ENCODE results near the gene GPC6. TPM values are rescaled to one million over a fixed set of nuclear protein-coding genes. Genes with fewer than 3 reads are reported as not detected.

GPC6 gene
- total and polyA plus RNA-seq, 9 of the 15 experiments (the other 6 are each of a cell fraction or from before 2014, with no cell fraction given): under 0.01 to 0.20 (median 0.01) TPM; not detected in 4

GRCh38 chr13:93689333-93689732, 462.7 kb downstream of the GPC6 start (continued):
- TF ChIP-seq ZHX1 (conservative IDR thresholded peaks at IDR 0.05; ENCODE audit: low read length) (no peak), TAF7 (tag; IDR thresholded peaks at IDR 0.05) (no peak)

DNA sequence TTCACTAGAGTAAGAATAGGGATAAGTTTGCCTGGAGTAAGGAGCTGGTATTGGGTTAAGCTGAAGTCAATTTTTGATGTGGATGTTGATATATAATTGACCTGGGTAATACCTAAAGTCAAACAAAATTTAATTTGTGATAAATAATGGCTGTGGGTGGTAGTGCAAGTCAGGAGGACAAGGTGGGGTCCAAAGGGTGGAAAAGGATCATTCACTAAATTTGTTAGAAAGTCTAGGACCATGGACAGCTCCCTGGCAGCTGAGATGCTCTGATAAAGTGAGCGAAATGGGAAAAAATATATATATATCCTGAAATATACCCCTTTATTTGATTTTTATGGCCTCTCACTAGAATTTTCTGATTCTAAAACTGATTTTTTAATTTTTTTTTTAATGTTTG, 463.5 kb downstream of the GPC6 start:
- Histone ChIP-seq H3K27me3 (ENCODE audit: control insufficient read depth in 2 of 2, insufficient read depth in 2 of 2, low read length in 2 of 2) (no peaks in the 10 kb centered on the region), H3K4me1 (replicated peaks in 1 of 2; ENCODE audit: control insufficient read depth in 2 of 2, insufficient read depth in 2 of 2, low read length in 2 of 2) (no peaks in the 10 kb centered on the region), H3K27ac (ENCODE audit: extremely low read depth, low read depth, low read length) (no peak overlapping the region), H3K79me2 (ENCODE audit: control insufficient read depth, insufficient read depth, low read length) (no peaks in the 10 kb centered on the region), H4K20me1 (replicated peaks; ENCODE audit: control insufficient read depth, insufficient read depth, low read length) (no peaks in the 10 kb centered on the region), H3K4me2 (ENCODE audit: insufficient read depth, low read length) (no peak overlapping the region), H2AFZ (ENCODE audit: low read depth, low read length) (no peak overlapping the region), H3K4me3 (no peak overlapping the region), H3K9ac (ENCODE audit: insufficient read depth in 1 of 2, low read depth in 2 of 2, low read length in 2 of 2) (no peak overlapping the region), H3K9me1 (ENCODE audit: control insufficient read depth, insufficient read depth, low read length) (no peaks in the 10 kb centered on the region), H3K36me3 (ENCODE audit: control insufficient read depth, insufficient read depth, low read length) (no peaks in the 10 kb centered on the region), H3K9me3 (replicated peaks; ENCODE audit: control insufficient read depth, insufficient read depth, low read depth, low read length) (no peaks in the 10 kb centered on the region)
- in situ Hi-C loops (cut with MboI) (no loop called here), intact Hi-C loops (cut with micrococcal nuclease) (no loop called here)
- ChIA-PET POLR2A (no interaction called here), CTCF (ENCODE audit: low intra/inter-chr PET ratio) (no interaction called here)
- no TSS peak for BruUV-seq (replicated peaks)
- ATAC-seq (no peak), FAIRE-seq (no peak), DNase-seq (ENCODE audit: extremely low read depth in 1 of 4, low spot score in 3 of 4) (peak in 1 of 4 experiments; percentile 0)
- TF ChIP-seq, protein P1, sequence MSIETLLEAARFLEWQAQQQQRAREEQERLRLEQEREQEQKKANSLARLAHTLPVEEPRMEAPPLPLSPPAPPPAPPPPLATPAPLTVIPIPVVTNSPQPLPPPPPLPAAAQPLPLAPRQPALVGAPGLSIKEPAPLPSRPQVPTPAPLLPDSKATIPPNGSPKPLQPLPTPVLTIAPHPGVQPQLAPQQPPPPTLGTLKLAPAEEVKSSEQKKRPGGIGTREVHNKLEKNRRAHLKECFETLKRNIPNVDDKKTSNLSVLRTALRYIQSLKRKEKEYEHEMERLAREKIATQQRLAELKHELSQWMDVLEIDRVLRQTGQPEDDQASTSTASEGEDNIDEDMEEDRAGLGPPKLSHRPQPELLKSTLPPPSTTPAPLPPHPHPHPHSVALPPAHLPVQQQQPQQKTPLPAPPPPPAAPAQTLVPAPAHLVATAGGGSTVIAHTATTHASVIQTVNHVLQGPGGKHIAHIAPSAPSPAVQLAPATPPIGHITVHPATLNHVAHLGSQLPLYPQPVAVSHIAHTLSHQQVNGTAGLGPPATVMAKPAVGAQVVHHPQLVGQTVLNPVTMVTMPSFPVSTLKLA (conservative IDR thresholded peaks at IDR 0.05): no peak
- TF ChIP-seq, protein P2, sequence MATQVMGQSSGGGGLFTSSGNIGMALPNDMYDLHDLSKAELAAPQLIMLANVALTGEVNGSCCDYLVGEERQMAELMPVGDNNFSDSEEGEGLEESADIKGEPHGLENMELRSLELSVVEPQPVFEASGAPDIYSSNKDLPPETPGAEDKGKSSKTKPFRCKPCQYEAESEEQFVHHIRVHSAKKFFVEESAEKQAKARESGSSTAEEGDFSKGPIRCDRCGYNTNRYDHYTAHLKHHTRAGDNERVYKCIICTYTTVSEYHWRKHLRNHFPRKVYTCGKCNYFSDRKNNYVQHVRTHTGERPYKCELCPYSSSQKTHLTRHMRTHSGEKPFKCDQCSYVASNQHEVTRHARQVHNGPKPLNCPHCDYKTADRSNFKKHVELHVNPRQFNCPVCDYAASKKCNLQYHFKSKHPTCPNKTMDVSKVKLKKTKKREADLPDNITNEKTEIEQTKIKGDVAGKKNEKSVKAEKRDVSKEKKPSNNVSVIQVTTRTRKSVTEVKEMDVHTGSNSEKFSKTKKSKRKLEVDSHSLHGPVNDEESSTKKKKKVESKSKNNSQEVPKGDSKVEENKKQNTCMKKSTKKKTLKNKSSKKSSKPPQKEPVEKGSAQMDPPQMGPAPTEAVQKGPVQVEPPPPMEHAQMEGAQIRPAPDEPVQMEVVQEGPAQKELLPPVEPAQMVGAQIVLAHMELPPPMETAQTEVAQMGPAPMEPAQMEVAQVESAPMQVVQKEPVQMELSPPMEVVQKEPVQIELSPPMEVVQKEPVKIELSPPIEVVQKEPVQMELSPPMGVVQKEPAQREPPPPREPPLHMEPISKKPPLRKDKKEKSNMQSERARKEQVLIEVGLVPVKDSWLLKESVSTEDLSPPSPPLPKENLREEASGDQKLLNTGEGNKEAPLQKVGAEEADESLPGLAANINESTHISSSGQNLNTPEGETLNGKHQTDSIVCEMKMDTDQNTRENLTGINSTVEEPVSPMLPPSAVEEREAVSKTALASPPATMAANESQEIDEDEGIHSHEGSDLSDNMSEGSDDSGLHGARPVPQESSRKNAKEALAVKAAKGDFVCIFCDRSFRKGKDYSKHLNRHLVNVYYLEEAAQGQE (IDR thresholded peaks at IDR 0.05; ENCODE audit: borderline replicate concordance): peak; percentile 71
- TF ChIP-seq, protein P2 (CRISPR knock-in tag; IDR thresholded peaks at IDR 0.05; ENCODE audit: low read depth): no peak
- no peak for TF ChIP-seq SETDB1 (IDR thresholded peaks at IDR 0.05; ENCODE audit: low read length)
- 20% methylated on average over 1 of the region's 1 CpG for WGBS (ENCODE audit: insufficient coverage, low coverage, missing lambda C conversion rate)
